HG02763 (cell line): ENCODE results near the gene WDR91.
A peak's percentile ranks its signal among the peaks of the same experiment; 100 is the strongest.
"Not testable (repeated sequence)": the region's sequence is repeated elsewhere in the genome, so short reads cannot be mapped to it uniquely, and the experiment has no call there.

Experiments
- ATAC-seq: cut with Tn5 transposase; IDR thresholded peaks from one replicate; pipeline ENCODE4 v1.9.1; 2021; ENCODE audit warnings: mild to moderate bottlenecking, moderate library complexity; ENCODE audit not compliant: unreplicated experiment

The WDR91 gene

GRCh38 chr7:135234095-135234494 is 22.8 kb upstream of the WDR91 start:
- ATAC-seq = not testable (repeated sequence)

GRCh38 chr7:135233570-135233969 is 22.2 kb upstream of the WDR91 start, which contains the start of gene STRA8:
TSS of gene STRA8 (plus strand) at chr7:135233838. CDS start at chr7:135240525, 6,687 bp downstream.
- no peak for ATAC-seq

GRCh38 chr7:135232720-135233119 is 21.4 kb upstream of the WDR91 start:
- ATAC-seq = no peak

- no peak for ATAC-seq
Observed at GRCh38 chr7:135232087-135232486, 20.8 kb upstream of the WDR91 start.

GRCh38 chr7:135231686-135232085 is 20.4 kb upstream of the WDR91 start:
- no peak for ATAC-seq

GRCh38 chr7:135224027-135224426 is 12.7 kb upstream of the WDR91 start:
- no peak for ATAC-seq

- ATAC-seq = no peak
Observed at GRCh38 chr7:135217645-135218509, 6.6 kb upstream of the WDR91 start.

GRCh38 chr7:135215698-135216097 is 4.4 kb upstream of the WDR91 start:
- no peak for ATAC-seq

- no peak for ATAC-seq
Observed at GRCh38 chr7:135215180-135215579, 3.9 kb upstream of the WDR91 start.

GRCh38 chr7:135213831-135214230 is 2.5 kb upstream of the WDR91 start:
- no peak for ATAC-seq

GRCh38 chr7:135211946-135212685 is 790 bp upstream of the WDR91 start:
- ATAC-seq = not testable (repeated sequence)

- no peak for ATAC-seq
Observed at GRCh38 chr7:135210888-135211178, 493 bp downstream of the WDR91 start.

GRCh38 chr7:135209225-135209834 is 2.0 kb downstream of the WDR91 start:
- no peak for ATAC-seq

GRCh38 chr7:135208102-135208793 is 3.1 kb downstream of the WDR91 start:
- ATAC-seq = no peak

GRCh38 chr7:135207406-135208101 is 3.8 kb downstream of the WDR91 start:
- ATAC-seq = no peak

- peak; percentile 25 for ATAC-seq
Observed at GRCh38 chr7:135206941-135207391, 4.4 kb downstream of the WDR91 start.

GRCh38 chr7:135205850-135206249 is 5.5 kb downstream of the WDR91 start:
- no peak for ATAC-seq

- no peak for ATAC-seq
Observed at GRCh38 chr7:135204876-135205275, 6.5 kb downstream of the WDR91 start.

- no peak for ATAC-seq
Observed at GRCh38 chr7:135204341-135204749, 7.0 kb downstream of the WDR91 start.

GRCh38 chr7:135201350-135201749 is 10.0 kb downstream of the WDR91 start:
- ATAC-seq = no peak
